Muscle of leg (tissue), 11 donors: ENCODE data around the gene NSD2. TPM values are rescaled to one million over a fixed set of nuclear protein-coding genes. Genes with fewer than 3 reads are reported as not detected.
"Not testable (repeated sequence)": the region's sequence is repeated elsewhere in the genome, so short reads cannot be mapped to it uniquely, and the experiment has no call there.

Experiments
- DNase-seq: peaks from one replicate; pipeline ENCODE4 v3.0.0; 2013
- H3K27ac ChIP-seq: one replicate; pipeline ENCODE4 v1.5.1; 2013; ENCODE audit warnings: mild to moderate bottlenecking, low read length, control low read depth
- H3K27me3 ChIP-seq: one replicate; pipeline ENCODE4 v1.6.1; 2013; ENCODE audit warnings: low read length; ENCODE audit not compliant: control insufficient read depth, insufficient read depth
- H3K36me3 ChIP-seq: one replicate; pipeline ENCODE4 v1.6.1; 2013; ENCODE audit warnings: low read length; ENCODE audit not compliant: control insufficient read depth, insufficient read depth
- H3K4me1 ChIP-seq: one replicate; pipeline ENCODE4 v1.6.1; 2013; ENCODE audit warnings: low read length; ENCODE audit not compliant: control insufficient read depth, insufficient read depth
- H3K4me3 ChIP-seq: one replicate; pipeline ENCODE4 v1.5.1; 2013; ENCODE audit warnings: low read length, control low read depth
- H3K9me3 ChIP-seq: replicated peaks from 2 replicates; pipeline ENCODE4 v1.6.1; 2013; ENCODE audit warnings: low read depth, low read length; ENCODE audit not compliant: control insufficient read depth
- WGBS: methylation state at CpG from one replicate; pipeline ENCODE4 v1.1.5; 2013; ENCODE audit warnings: missing lambda C conversion rate; ENCODE audit not compliant: insufficient coverage; 5-methylcytosine and 5-hydroxymethylcytosine counted together
- polyA plus RNA-seq, 8 donors: library from polyadenylated mRNA; unstranded; fragments of 120-200 nt; gene quantifications; one replicate each; pipeline versions ENCODE4 v1.2.1 to v1.2.3, GENCODE V29; 2013; ENCODE audit warnings: inconsistent platforms in 1 of 8, low replicate concordance in 1 of 8; ENCODE audit not compliant: insufficient read length in 8 of 8, insufficient read depth in 1 of 8
- total RNA-seq: library from RNA; stranded (reverse); fragments of 120-200 nt; gene quantifications from one replicate; pipeline ENCODE4 v1.2.4, GENCODE V29; 2013

Gene NSD2
- total and polyA plus RNA-seq, 9 donors = 35.7 to 56.5 (median 43.0) TPM

DNA sequence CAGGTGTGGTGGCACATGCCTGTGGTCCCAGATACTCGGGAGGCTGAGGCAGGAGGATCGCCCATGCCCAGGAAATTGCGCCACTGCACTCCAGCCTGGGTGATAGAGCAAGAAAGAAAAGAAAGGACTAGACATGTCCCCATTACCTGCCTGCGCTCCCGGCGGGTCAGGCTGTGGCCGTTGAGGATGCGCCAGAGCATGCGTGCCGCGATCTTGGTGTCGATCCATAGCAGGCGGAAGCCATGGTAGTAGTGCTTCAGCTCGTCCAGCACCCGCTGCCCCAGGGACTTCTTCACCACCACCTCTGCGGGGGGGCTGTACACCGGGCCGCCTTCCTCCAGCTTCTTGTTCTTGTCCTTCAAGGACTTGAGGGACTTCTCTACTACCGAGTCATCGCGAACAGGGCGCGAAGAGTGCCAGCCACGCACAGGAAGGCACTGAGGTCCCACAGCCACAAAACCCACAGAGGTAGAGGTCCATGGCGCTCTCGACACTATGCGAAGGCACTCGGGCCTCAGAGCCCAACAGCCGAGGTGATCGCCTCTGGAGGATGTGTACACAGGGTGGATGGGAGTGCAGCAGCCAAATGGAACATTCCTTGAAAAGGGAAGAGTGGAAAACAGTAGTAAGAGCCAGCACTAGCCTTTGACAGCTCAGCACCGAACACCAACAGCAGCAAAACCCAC lies 29.8 kb upstream of the NSD2 start:
- 93% methylated on average over 31 of the region's 31 CpGs for WGBS
- Histone ChIP-seq H3K27me3 (no peaks in the 10 kb centered on the region), H3K9me3 (no peaks in the 10 kb centered on the region), H3K4me3 (no peak overlapping the region), H3K4me1 (peaks cover 2% of the 10 kb centered on the region), H3K27ac (no peak overlapping the region), H3K36me3 (peaks cover 80% of the 10 kb centered on the region)
- DNase-seq = peak; percentile 63

DNA sequence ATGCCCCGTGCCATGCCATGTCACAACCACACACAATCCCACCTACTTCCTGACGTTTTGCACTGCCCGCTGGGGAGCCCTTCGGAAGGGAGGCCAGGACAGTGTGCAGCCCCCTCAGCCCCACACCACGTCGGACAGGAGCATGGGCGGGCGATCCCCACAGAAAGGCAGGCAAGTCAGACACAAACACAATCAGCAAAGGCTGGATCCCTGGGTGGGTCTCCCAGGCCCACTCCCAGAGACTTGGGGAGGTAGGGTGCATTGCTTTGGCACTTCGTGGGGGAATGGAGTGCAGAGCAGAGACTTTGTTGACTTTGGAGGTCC lies 29.3 kb upstream of the NSD2 start:
- peaks cover 75% of the 10 kb centered on the region for H3K36me3 ChIP-seq
- H3K4me3 ChIP-seq = no peak overlapping the region
- no peak for DNase-seq
- H3K27ac ChIP-seq = no peak overlapping the region
- no peaks in the 10 kb centered on the region for H3K9me3 ChIP-seq
- 80% methylated on average over 4 of the region's 9 CpGs for WGBS
- H3K27me3 ChIP-seq = no peaks in the 10 kb centered on the region
- H3K4me1 ChIP-seq = peaks cover 2% of the 10 kb centered on the region

GRCh38 chr4:1842339-1842895 lies 28.8 kb upstream of the NSD2 start:
- Histone ChIP-seq H3K27me3 (no peaks in the 10 kb centered on the region), H3K9me3 (no peaks in the 10 kb centered on the region), H3K4me3 (no peak overlapping the region), H3K36me3 (peaks cover 75% of the 10 kb centered on the region), H3K4me1 (peaks cover 2% of the 10 kb centered on the region), H3K27ac (no peak overlapping the region)
- DNase-seq = no peak
- 89% methylated on average over 13 of the region's 13 CpGs for WGBS

DNA sequence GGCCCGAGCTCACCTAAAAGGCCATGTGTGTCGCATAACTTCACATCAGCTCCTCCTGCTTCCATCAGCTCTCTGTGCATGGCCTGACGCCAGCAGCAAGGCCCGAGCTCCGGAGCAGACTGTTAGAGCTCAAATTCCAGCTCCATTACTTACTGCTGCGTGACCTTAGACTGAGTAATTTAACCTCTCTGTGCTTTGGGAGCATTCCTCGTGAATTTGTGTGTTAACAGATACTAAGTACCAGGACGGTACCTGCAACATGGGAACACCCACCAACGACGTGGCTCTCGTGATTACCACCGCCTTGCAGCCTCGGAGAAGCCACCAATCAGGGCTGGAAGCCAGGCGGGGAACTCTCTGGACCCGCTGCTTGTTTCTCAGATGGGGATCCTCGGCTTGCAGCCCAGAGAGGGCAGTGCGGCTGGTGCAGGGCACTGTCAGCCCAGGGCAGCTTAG lies 28.2 kb upstream of the NSD2 start:
- 82% methylated on average over 15 of the region's 17 CpGs for WGBS
- peaks cover 73% of the 10 kb centered on the region for H3K36me3 ChIP-seq
- no peak for DNase-seq
- no peak overlapping the region for H3K27ac ChIP-seq
- no peaks in the 10 kb centered on the region for H3K27me3 ChIP-seq
- no peak overlapping the region for H3K4me3 ChIP-seq
- no peaks in the 10 kb centered on the region for H3K9me3 ChIP-seq
- H3K4me1 ChIP-seq = peaks cover 2% of the 10 kb centered on the region

GRCh38 chr4:1843852-1844251 lies 27.3 kb upstream of the NSD2 start:
- WGBS = 60% methylated on average over 1 of the region's 10 CpGs
- H3K9me3 ChIP-seq = no peaks in the 10 kb centered on the region
- no peak overlapping the region for H3K4me3 ChIP-seq
- DNase-seq = no peak
- no peaks in the 10 kb centered on the region for H3K27me3 ChIP-seq
- peaks cover 67% of the 10 kb centered on the region for H3K36me3 ChIP-seq
- peaks cover 2% of the 10 kb centered on the region for H3K4me1 ChIP-seq
- H3K27ac ChIP-seq = no peak overlapping the region

DNA sequence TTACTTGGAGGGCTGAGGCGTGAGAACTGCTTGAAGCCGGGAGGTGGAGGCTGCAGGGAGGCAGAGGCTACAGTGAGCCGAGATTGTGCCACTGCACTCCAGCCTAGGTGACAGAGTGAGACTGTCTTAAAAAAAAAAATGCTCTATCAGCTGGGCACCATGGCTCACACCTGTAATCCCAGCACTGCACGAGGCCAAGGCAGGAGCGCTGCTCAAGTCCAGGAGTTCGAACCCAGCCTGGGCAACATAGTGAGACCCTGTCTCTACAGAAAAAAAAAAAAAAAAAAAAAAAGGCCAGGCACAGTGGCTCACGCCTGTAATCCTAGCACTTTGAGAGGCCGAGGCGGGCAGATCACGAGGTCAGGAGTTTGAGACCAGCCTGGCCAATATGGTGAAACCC lies 26.6 kb upstream of the NSD2 start:
- not testable (repeated sequence) for H3K27me3 ChIP-seq, H3K4me3 ChIP-seq, DNase-seq, H3K4me1 ChIP-seq, H3K27ac ChIP-seq, H3K9me3 ChIP-seq
- H3K36me3 ChIP-seq = peaks cover 59% of the 10 kb centered on the region
- 98% methylated on average over 6 of the region's 10 CpGs for WGBS

- WGBS = no CpG with 5 or more reads among the region's 2 CpGs
- Histone ChIP-seq H3K9me3 (no peaks in the 10 kb centered on the region), H3K27me3 (no peaks in the 10 kb centered on the region), H3K36me3 (peaks cover 44% of the 10 kb centered on the region), H3K27ac (no peak overlapping the region), H3K4me1 (peaks cover 3% of the 10 kb centered on the region), H3K4me3 (no peak overlapping the region)
- no peak for DNase-seq
These were observed 24.6 kb upstream of the NSD2 start for GRCh38 chr4:1846580-1846979.

GRCh38 chr4:1850276-1850675 lies 20.9 kb upstream of the NSD2 start:
- 79% methylated on average over 9 of the region's 10 CpGs for WGBS
- Histone ChIP-seq H3K4me3 (no peak overlapping the region), H3K9me3 (no peaks in the 10 kb centered on the region), H3K27me3 (no peaks in the 10 kb centered on the region), H3K27ac (no peak overlapping the region), H3K4me1 (peaks cover 11% of the 10 kb centered on the region), H3K36me3 (peaks cover 23% of the 10 kb centered on the region)
- no peak for DNase-seq

GRCh38 chr4:1851160-1851559 lies 20.0 kb upstream of the NSD2 start:
- DNase-seq = no peak
- no peaks in the 10 kb centered on the region for H3K9me3 ChIP-seq
- peaks cover 14% of the 10 kb centered on the region for H3K36me3 ChIP-seq
- H3K4me1 ChIP-seq = peaks cover 12% of the 10 kb centered on the region
- no peak overlapping the region for H3K4me3 ChIP-seq
- no peak overlapping the region for H3K27ac ChIP-seq
- WGBS = 75% methylated on average over 4 of the region's 11 CpGs
- no peaks in the 10 kb centered on the region for H3K27me3 ChIP-seq

DNA sequence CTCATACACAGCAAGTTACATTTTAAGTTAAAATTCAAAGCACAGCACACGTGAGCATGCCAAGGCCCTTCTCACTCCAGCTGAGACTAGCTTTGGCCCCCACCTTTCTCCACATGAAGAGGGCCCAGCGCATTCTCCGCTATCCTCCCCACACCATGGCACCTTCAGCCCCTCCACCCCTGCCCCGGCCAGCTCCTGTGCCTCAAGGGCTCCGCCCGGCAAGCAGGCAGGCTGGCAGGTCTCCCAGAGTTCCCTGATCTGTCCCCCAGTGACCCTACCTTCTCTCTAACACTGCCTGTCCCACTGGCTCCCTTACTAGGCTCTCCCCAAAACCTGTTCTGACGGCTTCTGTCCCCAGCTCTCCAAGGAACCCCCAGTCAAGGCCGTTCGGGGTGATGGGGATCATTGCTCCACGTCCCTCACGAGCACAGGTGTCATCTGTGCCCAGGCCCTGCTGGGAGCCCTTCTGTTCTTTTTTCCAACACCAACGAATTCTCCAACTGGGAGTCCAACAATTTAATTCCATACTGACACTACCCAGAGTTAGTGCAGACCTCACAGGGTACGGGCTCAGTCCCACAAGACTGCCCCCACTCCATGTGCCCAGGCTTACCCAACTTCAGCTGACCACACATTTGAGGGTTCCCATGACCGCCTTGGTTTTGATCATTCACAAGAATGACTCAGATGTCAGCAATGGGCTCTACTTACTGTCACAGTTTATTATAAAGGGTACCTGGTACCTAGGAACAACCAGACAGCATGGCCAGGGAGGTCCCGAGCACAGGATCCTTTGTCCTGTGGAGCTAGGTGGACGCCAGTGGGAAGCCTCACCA lies 19.4 kb upstream of the NSD2 start:
- no peaks in the 10 kb centered on the region for H3K9me3 ChIP-seq
- no peak for DNase-seq
- WGBS = 86% methylated on average over 16 of the region's 16 CpGs
- H3K4me1 ChIP-seq = peaks cover 14% of the 10 kb centered on the region
- H3K4me3 ChIP-seq = no peak overlapping the region
- H3K36me3 ChIP-seq = peaks cover 14% of the 10 kb centered on the region
- no peak overlapping the region for H3K27ac ChIP-seq
- H3K27me3 ChIP-seq = no peaks in the 10 kb centered on the region
